ENCODE measurements around the gene NDUFB7.
"Not testable (repeated sequence)": the region's sequence is repeated elsewhere in the genome, so short reads cannot be mapped to it uniquely, and the experiment has no call there.

Gene NDUFB7

DNA sequence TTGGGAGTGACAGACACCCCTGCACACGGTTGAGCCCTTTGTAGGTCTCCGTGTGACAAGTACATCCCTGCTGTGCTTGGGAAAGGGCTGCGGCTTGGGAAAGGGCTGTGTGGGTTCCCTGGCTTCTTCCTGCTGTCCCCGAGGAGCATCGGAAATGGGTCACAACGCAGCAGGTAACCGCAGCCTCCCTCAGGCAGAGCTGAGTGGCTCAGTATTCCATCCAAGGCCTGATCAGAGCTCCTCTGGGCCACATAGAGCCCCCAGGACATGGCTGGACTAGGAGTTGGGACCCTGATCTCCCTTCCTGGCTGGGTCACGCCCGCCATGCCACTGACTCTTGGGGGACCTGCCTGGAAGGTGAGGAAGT, 26.2 kb downstream of the NDUFB7 start:
- TF ChIP-seq, protein P1, sequence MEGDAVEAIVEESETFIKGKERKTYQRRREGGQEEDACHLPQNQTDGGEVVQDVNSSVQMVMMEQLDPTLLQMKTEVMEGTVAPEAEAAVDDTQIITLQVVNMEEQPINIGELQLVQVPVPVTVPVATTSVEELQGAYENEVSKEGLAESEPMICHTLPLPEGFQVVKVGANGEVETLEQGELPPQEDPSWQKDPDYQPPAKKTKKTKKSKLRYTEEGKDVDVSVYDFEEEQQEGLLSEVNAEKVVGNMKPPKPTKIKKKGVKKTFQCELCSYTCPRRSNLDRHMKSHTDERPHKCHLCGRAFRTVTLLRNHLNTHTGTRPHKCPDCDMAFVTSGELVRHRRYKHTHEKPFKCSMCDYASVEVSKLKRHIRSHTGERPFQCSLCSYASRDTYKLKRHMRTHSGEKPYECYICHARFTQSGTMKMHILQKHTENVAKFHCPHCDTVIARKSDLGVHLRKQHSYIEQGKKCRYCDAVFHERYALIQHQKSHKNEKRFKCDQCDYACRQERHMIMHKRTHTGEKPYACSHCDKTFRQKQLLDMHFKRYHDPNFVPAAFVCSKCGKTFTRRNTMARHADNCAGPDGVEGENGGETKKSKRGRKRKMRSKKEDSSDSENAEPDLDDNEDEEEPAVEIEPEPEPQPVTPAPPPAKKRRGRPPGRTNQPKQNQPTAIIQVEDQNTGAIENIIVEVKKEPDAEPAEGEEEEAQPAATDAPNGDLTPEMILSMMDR (IDR thresholded peaks at IDR 0.05; ENCODE audit: insufficient read depth, missing control alignments), result no peak
- FAIRE-seq (no peak), DNase-seq (ENCODE audit: insufficient read length, low spot score) (no peak)

DNA sequence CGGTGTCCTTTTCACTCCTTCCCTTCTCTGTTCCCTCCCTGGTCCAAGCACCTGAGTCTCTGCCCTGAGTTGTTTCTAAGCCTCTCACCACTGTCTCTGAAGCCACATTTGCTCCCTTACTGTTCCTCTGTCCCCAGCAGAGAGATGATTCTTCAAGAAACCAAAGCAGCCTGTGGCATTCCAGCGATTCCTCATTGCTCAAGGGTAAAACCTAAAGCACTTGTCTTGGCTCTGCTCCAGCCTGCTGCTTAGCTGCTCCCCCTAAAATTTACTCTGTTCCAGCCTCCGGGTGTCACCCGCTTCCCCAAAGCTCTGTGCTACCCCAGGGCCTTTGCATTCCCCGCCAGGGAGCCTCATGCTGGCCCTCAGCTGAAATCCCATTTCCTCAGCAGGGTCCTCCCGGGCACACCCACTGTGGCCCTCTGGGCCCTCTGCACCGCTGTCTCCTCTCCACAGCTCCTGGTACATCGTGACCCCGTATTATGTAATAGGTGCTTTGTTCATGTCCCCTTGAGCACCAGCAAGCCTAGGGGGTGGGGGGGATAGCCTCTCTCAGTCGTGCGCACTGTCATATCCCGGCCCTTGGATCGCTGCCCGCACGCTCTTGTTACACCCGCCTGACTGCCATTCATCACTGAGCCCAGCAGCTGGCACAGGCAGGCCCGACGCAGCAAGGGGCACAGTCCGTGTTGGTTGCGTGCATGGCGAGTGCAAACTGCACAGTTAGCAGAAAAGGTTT, 26.7 kb downstream of the NDUFB7 start:
- TF ChIP-seq, protein P1 (IDR thresholded peaks at IDR 0.05; ENCODE audit: insufficient read depth, missing control alignments), result no peak
- FAIRE-seq (no peak), DNase-seq (ENCODE audit: insufficient read length, low spot score) (no peak)

DNA sequence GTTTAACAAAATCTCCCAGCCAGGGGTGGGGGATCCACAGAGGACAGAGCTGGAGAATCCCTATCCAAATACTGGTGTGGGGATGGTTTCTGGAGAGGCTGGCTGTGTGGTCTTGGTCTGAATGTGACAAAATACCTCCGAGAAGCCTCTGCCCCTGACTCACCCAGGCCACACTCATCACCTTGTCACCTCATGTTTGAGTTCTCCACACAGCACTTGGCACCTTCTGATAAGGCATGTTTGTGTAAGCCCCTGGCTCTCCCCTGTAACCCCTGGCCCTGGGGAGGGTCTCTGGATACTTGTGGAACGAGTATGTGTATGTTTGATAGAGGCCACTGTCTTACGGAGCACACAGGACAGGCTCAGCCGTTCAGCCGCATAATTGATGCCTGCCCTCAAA, 27.8 kb downstream of the NDUFB7 start:
- TF ChIP-seq, protein P1 (IDR thresholded peaks at IDR 0.05; ENCODE audit: insufficient read depth, missing control alignments), result no peak
- FAIRE-seq (no peak), DNase-seq (ENCODE audit: insufficient read length, low spot score) (no peak)

DNA sequence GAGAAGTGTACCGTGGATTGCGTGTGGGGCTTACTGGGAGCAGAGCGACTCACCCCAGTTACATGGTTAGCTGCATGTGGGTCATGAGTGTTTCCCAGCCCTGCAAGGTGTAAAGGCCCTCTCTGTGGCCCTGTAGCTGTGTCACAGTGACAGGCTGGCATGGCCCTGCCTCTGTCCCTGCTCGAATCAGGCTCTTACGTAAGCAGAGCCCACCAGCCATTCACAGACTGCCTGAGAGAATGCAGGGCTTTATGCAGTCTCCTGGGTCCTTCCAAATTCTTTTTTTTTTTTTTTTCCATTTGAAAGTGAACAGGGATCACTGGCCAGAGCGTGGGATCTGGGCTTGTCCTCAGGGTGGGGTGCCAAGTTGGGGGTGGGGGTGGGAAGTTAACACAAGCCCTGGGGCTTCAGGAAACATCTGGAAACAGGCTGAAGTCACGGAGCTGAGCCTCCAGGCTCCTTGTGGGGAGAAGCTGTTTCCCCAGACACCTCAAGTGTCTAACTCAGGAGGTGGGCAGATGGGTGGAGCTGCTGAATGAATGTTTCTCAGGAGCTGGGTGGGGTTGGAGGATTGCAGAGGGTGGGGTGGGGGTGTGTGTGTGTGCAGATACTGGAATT, 29.0 kb downstream of the NDUFB7 start:
- TF ChIP-seq, protein P1 (IDR thresholded peaks at IDR 0.05; ENCODE audit: insufficient read depth, missing control alignments), result no peak
- DNase-seq (ENCODE audit: insufficient read length, low spot score), result no peak
- FAIRE-seq, result no peak

DNA sequence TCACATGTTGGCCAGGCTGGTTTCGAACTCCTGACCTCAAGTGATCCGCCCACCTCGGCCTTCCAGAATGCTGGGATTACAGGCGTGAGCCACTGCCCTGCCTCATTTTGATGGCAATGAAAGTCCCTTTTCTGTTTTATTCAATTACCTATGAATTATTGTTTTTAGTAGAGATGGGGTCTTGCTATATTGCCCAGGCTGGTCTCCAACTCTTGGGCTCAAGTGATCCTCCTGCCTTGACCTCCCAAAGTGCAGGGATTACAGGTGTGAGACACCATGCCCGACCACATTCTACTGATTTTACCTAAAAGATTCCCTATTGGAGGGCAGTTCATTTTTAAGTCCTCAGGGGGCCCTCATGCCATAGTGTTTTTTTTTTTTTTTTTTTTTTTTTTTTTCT, 29.9 kb downstream of the NDUFB7 start:
- not testable (repeated sequence) for FAIRE-seq; DNase-seq (ENCODE audit: insufficient read length, low spot score)

DNA sequence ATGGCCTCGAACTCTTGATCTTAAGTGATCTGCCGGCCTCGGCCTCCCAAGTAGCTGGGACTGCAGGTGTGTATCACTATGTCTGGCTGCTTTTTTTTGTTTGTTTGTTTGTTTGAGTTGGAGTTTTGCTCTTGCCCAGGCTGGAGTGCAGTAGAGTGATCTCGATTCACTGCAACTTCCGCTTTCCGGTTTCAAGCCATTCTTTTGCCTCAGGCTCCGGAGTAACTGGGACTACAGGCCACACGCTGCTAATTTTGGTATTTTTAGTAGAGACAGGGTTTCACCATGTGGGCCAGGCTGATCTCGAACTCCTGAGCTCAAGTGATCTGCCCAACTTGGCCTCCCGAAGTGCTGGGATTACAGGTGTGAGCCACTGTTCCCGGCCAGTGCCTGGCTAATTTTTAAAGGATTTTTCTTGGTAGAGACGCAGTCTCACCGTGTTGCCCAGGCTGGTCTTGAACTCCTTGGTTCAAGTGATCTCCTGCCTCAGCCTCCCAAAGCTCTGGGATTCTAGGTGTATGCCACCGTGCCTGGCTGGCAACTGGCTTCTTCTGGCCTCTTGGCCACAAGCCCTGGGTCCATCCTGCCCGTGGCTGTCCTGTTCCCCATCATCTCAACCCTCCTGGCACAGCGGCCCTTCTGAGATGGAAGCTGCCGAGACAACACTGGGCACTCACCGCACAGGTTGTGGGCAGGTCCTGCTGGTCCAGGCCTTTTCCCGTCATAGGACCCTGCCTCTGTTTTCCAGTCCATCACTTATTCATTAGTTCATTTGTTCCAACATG, 30.9 kb downstream of the NDUFB7 start:
- DNase-seq (ENCODE audit: insufficient read length, low spot score), result no peak
- TF ChIP-seq, protein P1 (IDR thresholded peaks at IDR 0.05; ENCODE audit: insufficient read depth, missing control alignments), result no peak
- no peak for FAIRE-seq

DNA sequence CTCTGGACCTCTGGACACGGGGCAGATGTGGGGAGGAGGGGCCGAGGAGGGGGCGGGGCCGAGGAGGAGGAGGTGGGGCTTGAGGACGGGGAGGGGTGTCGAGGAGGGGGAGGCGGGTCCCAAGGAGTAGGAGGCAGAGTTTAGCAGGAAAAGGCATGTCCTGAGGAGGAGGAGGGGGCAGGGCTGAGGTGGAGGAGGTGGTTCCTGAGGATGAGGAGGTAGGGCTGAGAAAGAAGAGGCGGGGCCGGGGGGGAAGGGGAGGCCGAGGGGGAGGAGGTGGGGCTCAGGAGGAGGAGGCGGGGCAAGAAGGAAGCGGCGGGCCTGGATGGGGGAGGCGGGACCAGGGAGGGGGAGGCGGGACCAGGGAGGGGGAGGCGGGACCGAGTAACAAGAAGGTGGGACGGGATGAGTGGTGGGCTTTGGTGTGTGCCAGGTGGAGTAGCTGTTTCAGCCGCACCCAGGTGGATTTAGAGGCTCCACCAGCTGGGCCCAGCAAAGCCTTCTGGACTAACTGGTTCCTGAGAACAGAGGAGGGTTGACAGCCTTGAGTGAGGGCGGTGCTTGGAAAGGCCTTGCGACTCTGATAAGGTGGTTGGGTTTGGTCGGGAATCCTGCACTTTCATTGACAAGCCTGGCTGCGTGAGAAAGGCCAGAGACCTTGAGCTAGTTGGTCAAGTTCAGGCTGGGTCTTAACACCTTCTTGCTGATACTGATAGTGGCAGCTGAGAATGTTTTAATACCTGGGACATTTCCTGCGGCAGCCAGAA, 34.8 kb downstream of the NDUFB7 start:
- FAIRE-seq (no peak), DNase-seq (ENCODE audit: insufficient read length, low spot score) (no peak)
- TF ChIP-seq, protein P1 (IDR thresholded peaks at IDR 0.05; ENCODE audit: insufficient read depth, missing control alignments), result no peak

All from D721Med (cell line).